GM12891 (cell line): Measurements from ENCODE around the gene CD300LG.

Experiments
- PAX5 ChIP-seq: IDR thresholded peaks from 2 replicates; pipeline ENCODE4 v1.6.1; 2011; ENCODE audit warnings: low read length, moderate library complexity, mild to moderate bottlenecking; ENCODE audit not compliant: insufficient read depth, severe bottlenecking
- POLR2A ChIP-seq: IDR thresholded peaks from 2 replicates; pipeline ENCODE4 v1.6.1; 2011; ENCODE audit warnings: low read depth, low read length, control low read depth
- POLR2AphosphoS5 ChIP-seq: IDR thresholded peaks from 2 replicates; pipeline ENCODE4 v1.6.1; 2011; ENCODE audit warnings: low read depth, low read length, control low read depth
- POU2F2 ChIP-seq: IDR thresholded peaks from 2 replicates; pipeline ENCODE4 v1.6.1; 2011; ENCODE audit warnings: low read depth, mild to moderate bottlenecking, control low read depth, low read length, moderate library complexity
- SPI1 ChIP-seq: IDR thresholded peaks from 2 replicates; pipeline ENCODE4 v1.6.1; 2011; ENCODE audit warnings: low read depth, low read length, control low read depth
- TAF1 ChIP-seq: IDR thresholded peaks from 2 replicates; pipeline ENCODE4 v1.6.1; 2011; ENCODE audit warnings: low read depth, low read length, control low read depth

GRCh38 chr17:43830510-43831140 is 16.4 kb upstream of the CD300LG start:
- TF ChIP-seq SPI1 = no peak
- no peak for TF ChIP-seq POLR2A
- TF ChIP-seq TAF1 = no peak
- no peak for TF ChIP-seq POLR2AphosphoS5
- TF ChIP-seq PAX5 = no peak
- no peak for TF ChIP-seq POU2F2
